NCI-H1694 (cell line): ENCODE data around the gene NUP98.
"Not testable (repeated sequence)": the region's sequence is repeated elsewhere in the genome, so short reads cannot be mapped to it uniquely, and the experiment has no call there.

Experiments
- DNase-seq: peaks from one replicate; lab custom pipeline; 2025; lab: John Stamatoyannopoulos, UW

NUP98 gene

GRCh38 chr11:3799143-3799542 lies 1.8 kb upstream of the NUP98 start:
- DNase-seq, result no peak

- no peak for DNase-seq
Observed at GRCh38 chr11:3796801-3797328, 489 bp downstream of the NUP98 start.

GRCh38 chr11:3796346-3796745 lies 1.0 kb downstream of the NUP98 start:
- no peak for DNase-seq

GRCh38 chr11:3796002-3796311 lies 1.4 kb downstream of the NUP98 start:
- DNase-seq, result no peak

GRCh38 chr11:3795131-3796001 lies 2.0 kb downstream of the NUP98 start:
- DNase-seq, result no peak

GRCh38 chr11:3794387-3794786 lies 3.0 kb downstream of the NUP98 start:
- not testable (repeated sequence) for DNase-seq

GRCh38 chr11:3786781-3787428 lies 10.4 kb downstream of the NUP98 start:
- no peak for DNase-seq

- DNase-seq, result no peak
Observed at GRCh38 chr11:3783611-3784010, 13.7 kb downstream of the NUP98 start.

- DNase-seq, result no peak
Observed at GRCh38 chr11:3782963-3783362, 14.4 kb downstream of the NUP98 start.

GRCh38 chr11:3781423-3781822 lies 15.9 kb downstream of the NUP98 start:
- DNase-seq, result no peak

- no peak for DNase-seq
Observed at GRCh38 chr11:3775736-3776406, 21.5 kb downstream of the NUP98 start.

GRCh38 chr11:3773180-3773579 lies 24.2 kb downstream of the NUP98 start:
- no peak for DNase-seq

GRCh38 chr11:3767536-3767935 lies 29.8 kb downstream of the NUP98 start:
- no peak for DNase-seq

GRCh38 chr11:3766836-3767235 lies 30.5 kb downstream of the NUP98 start:
- not testable (repeated sequence) for DNase-seq

- DNase-seq, result no peak
Observed at GRCh38 chr11:3764266-3764665, 33.1 kb downstream of the NUP98 start.

GRCh38 chr11:3755151-3755550 lies 42.2 kb downstream of the NUP98 start:
- no peak for DNase-seq

GRCh38 chr11:3753110-3753509 lies 44.2 kb downstream of the NUP98 start:
- DNase-seq, result no peak

- DNase-seq, result no peak
Observed at GRCh38 chr11:3747704-3748103, 49.6 kb downstream of the NUP98 start.

- no peak for DNase-seq
Observed at GRCh38 chr11:3745161-3745560, 52.2 kb downstream of the NUP98 start.

GRCh38 chr11:3738723-3739122 lies 58.6 kb downstream of the NUP98 start:
- DNase-seq, result no peak

GRCh38 chr11:3738241-3738640 lies 59.1 kb downstream of the NUP98 start:
- no peak for DNase-seq

- no peak for DNase-seq
Observed at GRCh38 chr11:3737386-3737933, 59.9 kb downstream of the NUP98 start.

GRCh38 chr11:3736816-3737215 lies 60.5 kb downstream of the NUP98 start:
- no peak for DNase-seq
